HG03159 (cell line): Measurements from ENCODE around the gene EPHB4.

Source experiments
- ATAC-seq: cut with Tn5 transposase; IDR thresholded peaks from one replicate; pipeline ENCODE4 v1.9.1; 2021; ENCODE audit warnings: mild to moderate bottlenecking, moderate library complexity; ENCODE audit not compliant: unreplicated experiment

Gene EPHB4

GRCh38 chr7:100827330-100828226, at the start of gene EPHB4:
EPHB4 (minus strand) TSS chr7:100827523; CDS start chr7:100827030, 493 bp downstream.
- no peak for ATAC-seq

GRCh38 chr7:100875356-100875751, 48.0 kb upstream of the EPHB4 start:
- peak; percentile 22 for ATAC-seq

- peak; percentile 86 for ATAC-seq
These were observed 47.4 kb upstream of the EPHB4 start, which contains the start of gene SRRT for GRCh38 chr7:100874577-100875355. SRRT (plus strand) TSS chr7:100875103; CDS start chr7:100875591, 488 bp downstream.

- ATAC-seq, result no peak
These were observed 46.9 kb upstream of the EPHB4 start for GRCh38 chr7:100874300-100874576.

GRCh38 chr7:100873599-100874299, 46.4 kb upstream of the EPHB4 start:
- ATAC-seq, result no peak

GRCh38 chr7:100867776-100868485, 40.6 kb upstream of the EPHB4 start:
- ATAC-seq, result peak; percentile 16

GRCh38 chr7:100867040-100867775, 39.9 kb upstream of the EPHB4 start, which contains the start of gene TRIP6:
TRIP6 (plus strand) TSS chr7:100867387; CDS start chr7:100867498, 111 bp downstream.
- peak; percentile 42 for ATAC-seq

- ATAC-seq, result no peak
These were observed 39.4 kb upstream of the EPHB4 start for GRCh38 chr7:100866729-100867039.

GRCh38 chr7:100865938-100866728, 38.8 kb upstream of the EPHB4 start:
- ATAC-seq, result no peak

- no peak for ATAC-seq
These were observed 38.1 kb upstream of the EPHB4 start for GRCh38 chr7:100865372-100865911.

GRCh38 chr7:100864263-100864845, 37.0 kb upstream of the EPHB4 start:
- ATAC-seq, result no peak

- ATAC-seq, result no peak
These were observed 36.2 kb upstream of the EPHB4 start for GRCh38 chr7:100863406-100863950.

GRCh38 chr7:100861616-100861985, 34.3 kb upstream of the EPHB4 start:
- no peak for ATAC-seq

GRCh38 chr7:100860702-100861615, 33.6 kb upstream of the EPHB4 start:
- no peak for ATAC-seq

GRCh38 chr7:100859856-100860255, 32.5 kb upstream of the EPHB4 start:
- no peak for ATAC-seq

- ATAC-seq, result no peak
These were observed 29.6 kb upstream of the EPHB4 start for GRCh38 chr7:100856871-100857282.

GRCh38 chr7:100855515-100855914, 28.2 kb upstream of the EPHB4 start:
- no peak for ATAC-seq
